GM12878 (cell line): ENCODE results near the gene MDN1. TPM values are rescaled to one million over a fixed set of nuclear protein-coding genes. Genes with fewer than 3 reads are reported as not detected.

Source experiments
- ATAC-seq: fragments of 200-7000 bp; cut with Tn5 transposase; 3 replicates; pipeline ENCODE4 v1.9.1; 2020; ENCODE audit warnings: mild to moderate bottlenecking, moderate library complexity
- BruUV-seq: library from RNA; stranded (reverse); fragments of 400-500 nt; replicated peaks from 2 replicates; lab custom pipeline; 2021; lab: Mats Ljungman, UMichigan
- CTCF ChIA-PET: fragments of 300-600 bp; sonication (Branson Sonifier 250); formaldehyde crosslinking; extraction: SDS; loops from one replicate; lab custom pipeline; 2021; ENCODE audit warnings: inconsistent platforms; lab: Yijun Ruan, JAX
- POLR2A ChIA-PET: fragments of 350-600 bp; formaldehyde crosslinking; extraction: SDS; loops from one replicate; lab custom pipeline; 2021; ENCODE audit warnings: inconsistent platforms; lab: Charles Lee
- RAD21 ChIA-PET: fragments of 300-600 bp; sonication (Branson Sonifier 250); formaldehyde crosslinking; loops from one replicate; lab custom pipeline; 2023; ENCODE audit warnings: antibody characterized with exemption; ENCODE audit not compliant: unreplicated experiment; lab: Charles Lee
- SMC1A ChIA-PET: fragments of 300-600 bp; sonication (Branson Sonifier 250); formaldehyde crosslinking; loops from one replicate; lab custom pipeline; 2023; ENCODE audit not compliant: unreplicated experiment, uncharacterized antibody; lab: Charles Lee
- DNase-seq: peaks from one replicate; pipeline ENCODE4 v3.0.0-alpha.2; 2011; ENCODE audit warnings: low read depth, low spot score
- FAIRE-seq: peaks from 3 replicates; lab custom pipeline; 2011; peaks lifted over from hg19 to GRCh38; lab: Jason Lieb, UNC
- H2AFZ ChIP-seq: 2 replicates; pipeline ENCODE4 v1.6.0; 2011; ENCODE audit warnings: low read depth, low read length, control low read depth; ENCODE audit not compliant: control insufficient read depth
- H3K27ac ChIP-seq: 2 replicates; pipeline ENCODE4 v1.5.1; 2011; ENCODE audit warnings: control low read depth; ENCODE audit not compliant: control insufficient read depth, insufficient read depth
- H3K27me3 ChIP-seq, 2 experiments: replicated peaks in 1 of 2; 2 replicates each; pipeline versions ENCODE4 v1.6.0 to v1.6.1; 2011; ENCODE audit warnings: low read length in 1 of 2; ENCODE audit not compliant: control insufficient read depth in 2 of 2, insufficient read depth in 2 of 2
- H3K36me3 ChIP-seq, 2 experiments: 2 replicates each; pipeline ENCODE4 v1.5.1; 2011; ENCODE audit warnings: low read length in 1 of 2; ENCODE audit not compliant: control insufficient read depth in 2 of 2, insufficient read depth in 2 of 2
- H3K4me1 ChIP-seq: 2 replicates; pipeline ENCODE4 v1.6.1; 2011; ENCODE audit warnings: mild to moderate bottlenecking, low read length, moderate library complexity, mixed read lengths; ENCODE audit not compliant: control insufficient read depth, insufficient read depth
- H3K4me2 ChIP-seq: 2 replicates; pipeline ENCODE4 v1.6.0; 2011; ENCODE audit warnings: control low read depth; ENCODE audit not compliant: control insufficient read depth, insufficient read depth
- H3K4me3 ChIP-seq: fragments of 200-600 bp; sonication (generic); 2 replicates; pipeline ENCODE4 v1.5.1; 2016
- H3K79me2 ChIP-seq: 2 replicates; pipeline ENCODE4 v1.6.0; 2011; ENCODE audit warnings: low read length; ENCODE audit not compliant: control insufficient read depth, insufficient read depth
- H3K9ac ChIP-seq: 2 replicates; pipeline ENCODE4 v1.8.0; 2011; ENCODE audit warnings: low read length, control low read depth, mixed read lengths; ENCODE audit not compliant: control insufficient read depth, insufficient read depth
- H3K9me3 ChIP-seq: replicated peaks from 3 replicates; pipeline ENCODE4 v1.5.1; 2011; ENCODE audit warnings: mild to moderate bottlenecking, low read length; ENCODE audit not compliant: control insufficient read depth, insufficient read depth
- H4K20me1 ChIP-seq: 2 replicates; pipeline ENCODE4 v1.6.0; 2011; ENCODE audit not compliant: control insufficient read depth, insufficient read depth
- DPF2 ChIP-seq: fragments of 450-650 bp; IDR thresholded peaks from 2 replicates; pipeline ENCODE4 v1.6.1; 2017; ENCODE audit warnings: mild to moderate bottlenecking
- HDAC6 ChIP-seq: fragments of 200-600 bp; sonication (generic); IDR thresholded peaks from one replicate; pipeline ENCODE4 v1.8.0; 2017; ENCODE audit warnings: antibody characterized with exemption; ENCODE audit not compliant: unreplicated experiment
- HDGF ChIP-seq: fragments of 450-650 bp; IDR thresholded peaks from 2 replicates; pipeline ENCODE4 v1.6.1; 2016; ENCODE audit warnings: antibody characterized with exemption
- IKZF2 ChIP-seq, 2 experiments: fragments of 450-650 bp; IDR thresholded peaks; 2 replicates each; pipeline ENCODE4 v1.6.1; 2017; ENCODE audit warnings: mild to moderate bottlenecking in 2 of 2, moderate library complexity in 2 of 2
- SUPT20H ChIP-seq: IDR thresholded peaks from 2 replicates; pipeline ENCODE4 v1.6.1; 2011; ENCODE audit warnings: low read depth, mild to moderate bottlenecking, low read length, moderate library complexity, borderline replicate concordance; ENCODE audit not compliant: control insufficient read depth
- TAF1 ChIP-seq: IDR thresholded peaks from 2 replicates; pipeline ENCODE4 v1.6.1; 2011; ENCODE audit warnings: mild to moderate bottlenecking, low read depth, low read length, borderline replicate concordance
- TBL1XR1 ChIP-seq: IDR thresholded peaks from 2 replicates; pipeline ENCODE4 v1.6.1; 2012; ENCODE audit warnings: low read depth, low read length, improper control_type of control experiment
- ZZZ3 ChIP-seq: IDR thresholded peaks from 2 replicates; pipeline ENCODE4 v1.6.1; 2011; ENCODE audit warnings: low read depth; ENCODE audit not compliant: control insufficient read depth, insufficient read length
- WGBS: methylation state at CpG from one replicate; pipeline ENCODE4 v1.1.6; 2016; ENCODE audit warnings: low lambda C conversion rate; ENCODE audit not compliant: insufficient replicate concordance, insufficient coverage; ENCODE audit errors: missing lambda C conversion rate; 5-methylcytosine and 5-hydroxymethylcytosine counted together
- in situ Hi-C: fragments of 300-500 bp; cut with MboI; formaldehyde crosslinking; loops from 9 replicates; pipeline ENCODE4 v1.14.3; 2018; ENCODE audit warnings: mixed read lengths
- intact Hi-C: fragments of 100-400 bp; cut with micrococcal nuclease; formaldehyde crosslinking; loops from one replicate; pipeline ENCODE4 v1.14.2; 2022; ENCODE audit not compliant: unreplicated experiment
- polyA plus RNA-seq, 11 experiments: library from polyadenylated mRNA; depleted of rRNA in 4 of 11; unstranded in 6 of 11; stranded (reverse) in 5 of 11; fragments of >200 nt; fragmentation: Nextera tagmentation in 4 of 11; fragmentation: Illumina TruSeq in 1 of 11; extraction: Ambion mirVana in 4 of 11; extraction: Trizol in 1 of 11; gene quantifications; 1 replicate in 1 of 11; 2 replicates in 10 of 11; pipeline versions ENCODE4 v1.2.1 to v1.2.3, GENCODE V29; 2011 to 2016; ENCODE audit warnings: inconsistent platforms in 2 of 11, missing spikeins in 2 of 11, low read depth in 1 of 11
- total RNA-seq, 4 experiments: library from RNA; depleted of rRNA in 3 of 4; stranded (reverse); fragments of >200 nt in 3 of 4; fragmentation: Illumina TruSeq in 1 of 4; extraction: Trizol in 1 of 4; gene quantifications; 2 replicates each; pipeline versions ENCODE4 v1.2.1 to v1.2.3, GENCODE V29; 2013 to 2021
- TF ChIP-seq, protein P1 (sequence below): fragments of 450-650 bp; IDR thresholded peaks from 2 replicates; pipeline ENCODE4 v1.6.1; 2017; ENCODE audit warnings: antibody characterized with exemption, mild to moderate bottlenecking, moderate library complexity
- TF ChIP-seq, protein P2 (sequence below): fragments of 450-650 bp; formaldehyde crosslinking; IDR thresholded peaks from 2 replicates; pipeline ENCODE4 v1.5.0; 2022; ENCODE audit warnings: mild to moderate bottlenecking, missing genetic modification characterization
- TF ChIP-seq, protein P3 (sequence below): fragments of 450-650 bp; IDR thresholded peaks from 2 replicates; pipeline ENCODE4 v1.6.1; 2014; ENCODE audit warnings: mild to moderate bottlenecking

Gene MDN1
- total and polyA plus RNA-seq, 10 of the 15 experiments (the other 5 are each of a cell fraction or from before 2014, with no cell fraction given) = 14.3 to 50.1 (median 22.1) TPM

DNA sequence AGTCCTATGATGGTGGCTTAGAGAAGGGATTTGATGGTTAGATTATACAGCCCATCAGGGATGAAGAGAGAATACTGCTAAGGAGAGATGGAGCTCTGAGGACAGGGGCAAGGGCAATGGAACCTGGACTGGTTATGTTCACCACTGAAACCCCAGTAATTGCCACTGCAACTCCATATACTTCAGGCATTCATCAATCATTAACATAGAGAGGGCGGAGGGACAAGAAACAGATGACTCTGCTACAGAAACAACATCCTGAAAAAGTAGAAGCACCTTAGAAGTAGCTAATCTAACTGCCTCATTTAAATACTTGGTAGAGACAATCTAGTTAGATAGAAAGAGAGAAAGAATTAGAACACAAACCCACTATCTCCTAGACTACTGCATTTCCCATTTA, 89.8 kb downstream of the MDN1 start:
- H3K36me3 ChIP-seq = peaks cover 3 to 21% of the 10 kb centered on the region in 2 experiments
- ChIA-PET POLR2A (no interaction called here), CTCF (no interaction called here)

More for the DNA sequence above, 89.8 kb downstream of the MDN1 start:
- ATAC-seq = peak; percentile 79
- H3K27me3 ChIP-seq = no peaks in the 10 kb centered on the region
- no peak overlapping the region for H3K4me3 ChIP-seq
- peak; percentile 8 for DNase-seq
- in situ Hi-C loops = no loop called here
- no peak for FAIRE-seq
- no peak overlapping the region for H3K9ac ChIP-seq
- H3K9me3 ChIP-seq = no peaks in the 10 kb centered on the region
- H3K4me1 ChIP-seq = no peaks in the 10 kb centered on the region
- no peak overlapping the region for H3K4me2 ChIP-seq
- 96% methylated on average over 1 of the region's 1 CpG for WGBS
- H2AFZ ChIP-seq = no peak overlapping the region
- TF ChIP-seq TAF1 (no peak), DPF2 (no peak), SUPT20H (no peak), TBL1XR1 (no peak), HDGF (no peak), HDAC6 (no peak), ZZZ3 (no peak), IKZF2 (IDR thresholded peaks at IDR 0.05) (no peak)
- TF ChIP-seq, protein P1, sequence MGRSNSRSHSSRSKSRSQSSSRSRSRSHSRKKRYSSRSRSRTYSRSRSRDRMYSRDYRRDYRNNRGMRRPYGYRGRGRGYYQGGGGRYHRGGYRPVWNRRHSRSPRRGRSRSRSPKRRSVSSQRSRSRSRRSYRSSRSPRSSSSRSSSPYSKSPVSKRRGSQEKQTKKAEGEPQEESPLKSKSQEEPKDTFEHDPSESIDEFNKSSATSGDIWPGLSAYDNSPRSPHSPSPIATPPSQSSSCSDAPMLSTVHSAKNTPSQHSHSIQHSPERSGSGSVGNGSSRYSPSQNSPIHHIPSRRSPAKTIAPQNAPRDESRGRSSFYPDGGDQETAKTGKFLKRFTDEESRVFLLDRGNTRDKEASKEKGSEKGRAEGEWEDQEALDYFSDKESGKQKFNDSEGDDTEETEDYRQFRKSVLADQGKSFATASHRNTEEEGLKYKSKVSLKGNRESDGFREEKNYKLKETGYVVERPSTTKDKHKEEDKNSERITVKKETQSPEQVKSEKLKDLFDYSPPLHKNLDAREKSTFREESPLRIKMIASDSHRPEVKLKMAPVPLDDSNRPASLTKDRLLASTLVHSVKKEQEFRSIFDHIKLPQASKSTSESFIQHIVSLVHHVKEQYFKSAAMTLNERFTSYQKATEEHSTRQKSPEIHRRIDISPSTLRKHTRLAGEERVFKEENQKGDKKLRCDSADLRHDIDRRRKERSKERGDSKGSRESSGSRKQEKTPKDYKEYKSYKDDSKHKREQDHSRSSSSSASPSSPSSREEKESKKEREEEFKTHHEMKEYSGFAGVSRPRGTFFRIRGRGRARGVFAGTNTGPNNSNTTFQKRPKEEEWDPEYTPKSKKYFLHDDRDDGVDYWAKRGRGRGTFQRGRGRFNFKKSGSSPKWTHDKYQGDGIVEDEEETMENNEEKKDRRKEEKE = no peak
- TF ChIP-seq, protein P2, sequence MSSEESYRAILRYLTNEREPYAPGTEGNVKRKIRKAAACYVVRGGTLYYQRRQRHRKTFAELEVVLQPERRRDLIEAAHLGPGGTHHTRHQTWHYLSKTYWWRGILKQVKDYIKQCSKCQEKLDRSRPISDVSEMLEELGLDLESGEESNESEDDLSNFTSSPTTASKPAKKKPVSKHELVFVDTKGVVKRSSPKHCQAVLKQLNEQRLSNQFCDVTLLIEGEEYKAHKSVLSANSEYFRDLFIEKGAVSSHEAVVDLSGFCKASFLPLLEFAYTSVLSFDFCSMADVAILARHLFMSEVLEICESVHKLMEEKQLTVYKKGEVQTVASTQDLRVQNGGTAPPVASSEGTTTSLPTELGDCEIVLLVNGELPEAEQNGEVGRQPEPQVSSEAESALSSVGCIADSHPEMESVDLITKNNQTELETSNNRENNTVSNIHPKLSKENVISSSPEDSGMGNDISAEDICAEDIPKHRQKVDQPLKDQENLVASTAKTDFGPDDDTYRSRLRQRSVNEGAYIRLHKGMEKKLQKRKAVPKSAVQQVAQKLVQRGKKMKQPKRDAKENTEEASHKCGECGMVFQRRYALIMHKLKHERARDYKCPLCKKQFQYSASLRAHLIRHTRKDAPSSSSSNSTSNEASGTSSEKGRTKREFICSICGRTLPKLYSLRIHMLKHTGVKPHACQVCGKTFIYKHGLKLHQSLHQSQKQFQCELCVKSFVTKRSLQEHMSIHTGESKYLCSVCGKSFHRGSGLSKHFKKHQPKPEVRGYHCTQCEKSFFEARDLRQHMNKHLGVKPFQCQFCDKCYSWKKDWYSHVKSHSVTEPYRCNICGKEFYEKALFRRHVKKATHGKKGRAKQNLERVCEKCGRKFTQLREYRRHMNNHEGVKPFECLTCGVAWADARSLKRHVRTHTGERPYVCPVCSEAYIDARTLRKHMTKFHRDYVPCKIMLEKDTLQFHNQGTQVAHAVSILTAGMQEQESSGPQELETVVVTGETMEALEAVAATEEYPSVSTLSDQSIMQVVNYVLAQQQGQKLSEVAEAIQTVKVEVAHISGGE (CRISPR knock-in tag) = no peak
- TF ChIP-seq, protein P3, sequence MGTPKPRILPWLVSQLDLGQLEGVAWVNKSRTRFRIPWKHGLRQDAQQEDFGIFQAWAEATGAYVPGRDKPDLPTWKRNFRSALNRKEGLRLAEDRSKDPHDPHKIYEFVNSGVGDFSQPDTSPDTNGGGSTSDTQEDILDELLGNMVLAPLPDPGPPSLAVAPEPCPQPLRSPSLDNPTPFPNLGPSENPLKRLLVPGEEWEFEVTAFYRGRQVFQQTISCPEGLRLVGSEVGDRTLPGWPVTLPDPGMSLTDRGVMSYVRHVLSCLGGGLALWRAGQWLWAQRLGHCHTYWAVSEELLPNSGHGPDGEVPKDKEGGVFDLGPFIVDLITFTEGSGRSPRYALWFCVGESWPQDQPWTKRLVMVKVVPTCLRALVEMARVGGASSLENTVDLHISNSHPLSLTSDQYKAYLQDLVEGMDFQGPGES = no peak
- TF ChIP-seq, all 136 proteins: peak for 0
- ChIA-PET SMC1A (interaction anchor here (0.6 kb wide), 1 partner anchor 16 kb away, joined by 4 read pairs; no protein-coding TSS in a partner anchor), RAD21 (interaction anchor here (0.7 kb wide), 1 partner anchor 1404 kb away, joined by 3 read pairs; no protein-coding TSS in a partner anchor)
- no peaks in the 10 kb centered on the region for H4K20me1 ChIP-seq
- no peak overlapping the region for H3K27ac ChIP-seq
- intact Hi-C loops = no loop called here
- BruUV-seq = no TSS peak
- H3K79me2 ChIP-seq = no peaks in the 10 kb centered on the region
